ENCODE results near the gene CAMSAP1.

DNA sequence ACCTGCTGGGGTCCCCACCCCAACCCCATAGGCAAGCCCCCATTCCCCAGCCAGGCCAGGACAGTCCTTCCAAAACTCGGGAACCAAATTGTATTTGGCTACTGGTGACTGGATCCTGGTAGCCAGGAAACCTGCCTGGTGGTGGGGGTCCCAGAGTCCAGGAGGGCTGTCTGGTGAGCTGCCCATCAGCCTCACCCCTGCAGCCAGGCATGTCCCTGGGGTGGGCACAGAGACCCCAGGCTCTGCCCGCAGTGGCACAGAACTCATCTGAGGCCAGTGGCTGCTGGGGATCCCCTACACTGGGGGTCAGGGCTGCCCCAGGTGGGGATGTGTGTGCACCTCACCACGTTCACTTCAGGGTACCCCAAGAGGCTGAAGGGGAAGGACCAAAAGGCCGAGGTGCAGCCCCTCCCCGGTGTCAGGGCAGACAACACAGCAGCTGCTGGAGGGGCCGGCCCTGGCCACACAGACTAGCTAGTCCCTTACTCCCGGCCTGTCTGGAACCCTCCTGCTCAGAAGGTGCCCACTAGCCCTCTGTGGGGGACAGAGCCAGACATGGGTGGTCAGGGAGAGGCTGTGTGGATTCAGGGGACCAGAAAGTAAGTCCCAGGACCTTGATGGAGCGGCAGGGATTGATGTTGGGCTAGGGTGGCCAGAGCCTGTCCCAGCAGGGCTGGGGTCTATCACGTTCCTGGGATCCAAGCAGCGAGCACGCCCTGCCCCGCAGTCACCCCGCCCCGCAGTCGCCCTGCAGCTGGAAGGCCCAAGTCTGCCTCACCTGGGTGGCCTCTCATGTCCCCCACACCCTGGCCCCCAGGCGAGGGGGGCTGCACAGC lies 113.9 kb downstream of the CAMSAP1 start:
- TF ChIP-seq, protein P1, sequence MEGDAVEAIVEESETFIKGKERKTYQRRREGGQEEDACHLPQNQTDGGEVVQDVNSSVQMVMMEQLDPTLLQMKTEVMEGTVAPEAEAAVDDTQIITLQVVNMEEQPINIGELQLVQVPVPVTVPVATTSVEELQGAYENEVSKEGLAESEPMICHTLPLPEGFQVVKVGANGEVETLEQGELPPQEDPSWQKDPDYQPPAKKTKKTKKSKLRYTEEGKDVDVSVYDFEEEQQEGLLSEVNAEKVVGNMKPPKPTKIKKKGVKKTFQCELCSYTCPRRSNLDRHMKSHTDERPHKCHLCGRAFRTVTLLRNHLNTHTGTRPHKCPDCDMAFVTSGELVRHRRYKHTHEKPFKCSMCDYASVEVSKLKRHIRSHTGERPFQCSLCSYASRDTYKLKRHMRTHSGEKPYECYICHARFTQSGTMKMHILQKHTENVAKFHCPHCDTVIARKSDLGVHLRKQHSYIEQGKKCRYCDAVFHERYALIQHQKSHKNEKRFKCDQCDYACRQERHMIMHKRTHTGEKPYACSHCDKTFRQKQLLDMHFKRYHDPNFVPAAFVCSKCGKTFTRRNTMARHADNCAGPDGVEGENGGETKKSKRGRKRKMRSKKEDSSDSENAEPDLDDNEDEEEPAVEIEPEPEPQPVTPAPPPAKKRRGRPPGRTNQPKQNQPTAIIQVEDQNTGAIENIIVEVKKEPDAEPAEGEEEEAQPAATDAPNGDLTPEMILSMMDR (tag by site-specific recombination; IDR thresholded peaks at IDR 0.05): no peak
- no peak for TF ChIP-seq ZNF121 (tag by site-specific recombination; IDR thresholded peaks at IDR 0.05)
